Liver (tissue), 9 donors: ENCODE measurements around the gene CNOT8. TPM values are rescaled to one million over a fixed set of nuclear protein-coding genes. Genes with fewer than 3 reads are reported as not detected.
A peak's percentile ranks its signal among the peaks of the same experiment; 100 is the strongest.

Experiments
- DNase-seq: peaks from one replicate; pipeline ENCODE4 v3.0.0-alpha.2; 2017; ENCODE audit warnings: low spot score
- H3K27ac ChIP-seq, 2 donors: one replicate each; pipeline ENCODE4 v1.7.0; 2013; ENCODE audit warnings: inconsistent platforms in 2 of 2, low read length in 2 of 2, control low read depth in 1 of 2, low read depth in 1 of 2, mild to moderate bottlenecking in 1 of 2
- H3K27me3 ChIP-seq, 4 donors: one replicate each; pipeline versions ENCODE4 v1.6.1 to v1.7.0; 2013; ENCODE audit warnings: low read length in 3 of 4, inconsistent platforms in 1 of 4, mild to moderate bottlenecking in 1 of 4, moderate library complexity in 1 of 4; ENCODE audit not compliant: control insufficient read depth in 4 of 4, insufficient read depth in 4 of 4
- H3K36me3 ChIP-seq, 4 donors: one replicate each; pipeline versions ENCODE4 v1.6.1 to v1.7.0; 2013; ENCODE audit warnings: low read length in 3 of 4, mild to moderate bottlenecking in 3 of 4, low read depth in 1 of 4, moderate library complexity in 1 of 4; ENCODE audit not compliant: control insufficient read depth in 4 of 4, insufficient read depth in 3 of 4
- H3K4me1 ChIP-seq, 4 donors: one replicate each; pipeline versions ENCODE4 v1.6.1 to v1.7.0; 2013; ENCODE audit warnings: low read length in 3 of 4, mild to moderate bottlenecking in 3 of 4, moderate library complexity in 1 of 4; ENCODE audit not compliant: control insufficient read depth in 4 of 4, insufficient read depth in 4 of 4
- H3K4me3 ChIP-seq, 3 donors: one replicate each; pipeline versions ENCODE4 v1.6.1 to v1.7.0; 2013; ENCODE audit warnings: low read length in 3 of 3, control low read depth in 1 of 3, low read depth in 1 of 3, mild to moderate bottlenecking in 1 of 3
- H3K9ac ChIP-seq, 2 donors: one replicate each; pipeline ENCODE4 v1.7.0; 2013; ENCODE audit warnings: low read length in 2 of 2, mild to moderate bottlenecking in 2 of 2, moderate library complexity in 2 of 2, control low read depth in 1 of 2, low read depth in 1 of 2
- H3K9me3 ChIP-seq, 4 donors: one replicate each; pipeline versions ENCODE4 v1.6.1 to v1.7.0; 2013; ENCODE audit warnings: low read length in 3 of 4; ENCODE audit not compliant: control insufficient read depth in 4 of 4
- EGR1 ChIP-seq, 2 donors: IDR thresholded peaks; 2 replicates each; pipeline ENCODE4 v1.6.1; 2016 to 2018; ENCODE audit warnings: antibody characterized with exemption in 2 of 2, low read depth in 2 of 2
- FOXA2 ChIP-seq: IDR thresholded peaks from 2 replicates; pipeline ENCODE4 v1.6.1; 2016; ENCODE audit warnings: antibody characterized with exemption
- GABPA ChIP-seq, 2 donors: IDR thresholded peaks in 1 of 2; conservative IDR thresholded peaks in 1 of 2; 2 replicates each; pipeline ENCODE4 v1.6.1; 2016; ENCODE audit warnings: antibody characterized with exemption in 2 of 2, mild to moderate bottlenecking in 1 of 2, moderate library complexity in 1 of 2
- HNF4A ChIP-seq, 2 donors: conservative IDR thresholded peaks; 2 replicates each; pipeline ENCODE4 v1.6.1; 2016; ENCODE audit warnings: antibody characterized with exemption in 2 of 2, mild to moderate bottlenecking in 2 of 2
- HNF4G ChIP-seq: IDR thresholded peaks from 2 replicates; pipeline ENCODE4 v1.6.1; 2016; ENCODE audit warnings: antibody characterized with exemption
- JUND ChIP-seq, 2 donors: IDR thresholded peaks; 2 replicates each; pipeline ENCODE4 v1.6.1; 2016; ENCODE audit warnings: antibody characterized with exemption in 2 of 2
- NR2F2 ChIP-seq: IDR thresholded peaks from 2 replicates; pipeline ENCODE4 v1.6.1; 2016; ENCODE audit warnings: antibody characterized with exemption
- RAD21 ChIP-seq, 2 donors: IDR thresholded peaks; 2 replicates each; pipeline ENCODE4 v1.6.1; 2016; ENCODE audit warnings: antibody characterized with exemption in 2 of 2, mild to moderate bottlenecking in 2 of 2
- RXRA ChIP-seq, 2 donors: IDR thresholded peaks; 2 replicates each; pipeline ENCODE4 v1.6.1; 2017 to 2018; ENCODE audit warnings: antibody characterized with exemption in 2 of 2, mild to moderate bottlenecking in 1 of 2
- SP1 ChIP-seq: IDR thresholded peaks from 2 replicates; pipeline ENCODE4 v1.6.1; 2018; ENCODE audit warnings: antibody characterized with exemption, mild to moderate bottlenecking
- TAF1 ChIP-seq: conservative IDR thresholded peaks from 2 replicates; pipeline ENCODE4 v1.6.1; 2016; ENCODE audit warnings: antibody characterized with exemption, mild to moderate bottlenecking
- YY1 ChIP-seq: IDR thresholded peaks from 2 replicates; pipeline ENCODE4 v1.6.1; 2016; ENCODE audit warnings: antibody characterized with exemption, mild to moderate bottlenecking
- WGBS: extraction: QIAGEN DNeasy Blood & Tissue Kit; methylation state at CpG from one replicate; pipeline ENCODE4 v1.1.7; 2013; 5-methylcytosine and 5-hydroxymethylcytosine counted together
- polyA plus RNA-seq, 2 donors: library from polyadenylated mRNA; stranded (reverse) in 1 of 2; unstranded in 1 of 2; fragments of 200-250 nt in 1 of 2; fragments of >200 nt in 1 of 2; fragmentation: Nextera tagmentation in 1 of 2; extraction: Ambion mirVana in 1 of 2; gene quantifications; one replicate each; pipeline versions ENCODE4 v1.2.1 to v1.2.3, GENCODE V29; 2013 to 2015
- total RNA-seq, 2 donors: library from RNA; depleted of rRNA; stranded (reverse); fragments of >200 nt; gene quantifications; one replicate each; pipeline ENCODE4 v1.2.3, GENCODE V29; 2014
- TF ChIP-seq, protein P1 (sequence below): IDR thresholded peaks from 2 replicates; pipeline ENCODE4 v1.6.1; 2016; ENCODE audit warnings: antibody characterized with exemption
- TF ChIP-seq, protein P2 (sequence below): IDR thresholded peaks from 2 replicates; pipeline ENCODE4 v1.6.1; 2016; ENCODE audit warnings: antibody characterized with exemption, mild to moderate bottlenecking
- TF ChIP-seq, protein P3 (sequence below): fragments of 150-350 bp; IDR thresholded peaks from 2 replicates; pipeline ENCODE4 v1.5.1; 2017; ENCODE audit warnings: improper control_type of control experiment, low read depth, low read length; ENCODE audit not compliant: missing input control
- TF ChIP-seq, protein P4 (sequence below): IDR thresholded peaks from 2 replicates; pipeline ENCODE4 v1.6.1; 2016; ENCODE audit warnings: antibody characterized with exemption
- TF ChIP-seq, protein P5 (sequence below): IDR thresholded peaks from 2 replicates; pipeline ENCODE4 v1.6.1; 2016; ENCODE audit warnings: antibody characterized with exemption
- donor health status: healthy.
- donor health status: healthy.
- donor health status: healthy.
- donor health status: healthy.
- donor health status: healthy.

CNOT8 gene
- total and polyA plus RNA-seq, 4 donors = 12.6 to 38.9 (median 20.8) TPM

DNA sequence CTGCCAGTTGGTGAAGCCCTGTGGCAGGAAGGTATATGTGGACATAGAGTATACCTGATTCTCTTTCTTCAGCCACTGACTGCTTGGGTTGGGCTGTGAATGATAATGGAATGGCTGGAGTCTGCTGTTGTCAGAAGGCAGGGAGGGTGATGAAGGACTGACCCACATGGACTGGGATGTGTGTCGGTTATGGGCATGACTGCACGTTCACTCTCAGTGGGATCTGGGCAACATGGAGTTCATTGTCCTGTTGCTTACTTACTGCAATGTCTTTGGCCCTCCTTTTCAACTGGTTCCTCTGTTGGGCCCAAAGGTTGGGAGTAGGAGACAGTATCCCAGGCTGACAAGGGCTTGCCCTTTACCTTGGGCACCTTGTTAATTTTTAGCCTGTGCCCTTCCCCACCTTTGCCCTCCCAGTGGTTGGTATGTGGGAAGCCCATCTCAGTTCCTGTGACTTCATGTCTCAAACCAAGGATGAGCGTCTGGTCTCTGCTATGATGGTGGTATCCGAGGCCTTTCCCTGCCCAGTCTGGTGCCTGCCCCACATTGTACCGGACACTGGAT, 42.7 kb upstream of the CNOT8 start:
- WGBS = 66% methylated on average over 5 of the region's 5 CpGs
- TF ChIP-seq GABPA (IDR thresholded peaks at IDR 0.05 in 1 of 2, conservative IDR thresholded peaks at IDR 0.05 in 1 of 2) (no peak), FOXA2 (no peak), HNF4A (conservative IDR thresholded peaks at IDR 0.05) (peak; percentile 68 to 76), JUND (IDR thresholded peaks at IDR 0.05) (peak in 1 of 2 donors; percentile 12), RXRA (IDR thresholded peaks at IDR 0.05) (peak; percentile 78 to 85), YY1 (peak; percentile 19), HNF4G (peak; percentile 33), SP1 (peak; percentile 63), NR2F2 (peak; percentile 40), RAD21 (IDR thresholded peaks at IDR 0.05) (peak in 1 of 2 donors; percentile 65), TAF1 (no peak)
- TF ChIP-seq, protein P1, sequence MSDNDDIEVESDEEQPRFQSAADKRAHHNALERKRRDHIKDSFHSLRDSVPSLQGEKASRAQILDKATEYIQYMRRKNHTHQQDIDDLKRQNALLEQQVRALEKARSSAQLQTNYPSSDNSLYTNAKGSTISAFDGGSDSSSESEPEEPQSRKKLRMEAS = no peak
- TF ChIP-seq, protein P2, sequence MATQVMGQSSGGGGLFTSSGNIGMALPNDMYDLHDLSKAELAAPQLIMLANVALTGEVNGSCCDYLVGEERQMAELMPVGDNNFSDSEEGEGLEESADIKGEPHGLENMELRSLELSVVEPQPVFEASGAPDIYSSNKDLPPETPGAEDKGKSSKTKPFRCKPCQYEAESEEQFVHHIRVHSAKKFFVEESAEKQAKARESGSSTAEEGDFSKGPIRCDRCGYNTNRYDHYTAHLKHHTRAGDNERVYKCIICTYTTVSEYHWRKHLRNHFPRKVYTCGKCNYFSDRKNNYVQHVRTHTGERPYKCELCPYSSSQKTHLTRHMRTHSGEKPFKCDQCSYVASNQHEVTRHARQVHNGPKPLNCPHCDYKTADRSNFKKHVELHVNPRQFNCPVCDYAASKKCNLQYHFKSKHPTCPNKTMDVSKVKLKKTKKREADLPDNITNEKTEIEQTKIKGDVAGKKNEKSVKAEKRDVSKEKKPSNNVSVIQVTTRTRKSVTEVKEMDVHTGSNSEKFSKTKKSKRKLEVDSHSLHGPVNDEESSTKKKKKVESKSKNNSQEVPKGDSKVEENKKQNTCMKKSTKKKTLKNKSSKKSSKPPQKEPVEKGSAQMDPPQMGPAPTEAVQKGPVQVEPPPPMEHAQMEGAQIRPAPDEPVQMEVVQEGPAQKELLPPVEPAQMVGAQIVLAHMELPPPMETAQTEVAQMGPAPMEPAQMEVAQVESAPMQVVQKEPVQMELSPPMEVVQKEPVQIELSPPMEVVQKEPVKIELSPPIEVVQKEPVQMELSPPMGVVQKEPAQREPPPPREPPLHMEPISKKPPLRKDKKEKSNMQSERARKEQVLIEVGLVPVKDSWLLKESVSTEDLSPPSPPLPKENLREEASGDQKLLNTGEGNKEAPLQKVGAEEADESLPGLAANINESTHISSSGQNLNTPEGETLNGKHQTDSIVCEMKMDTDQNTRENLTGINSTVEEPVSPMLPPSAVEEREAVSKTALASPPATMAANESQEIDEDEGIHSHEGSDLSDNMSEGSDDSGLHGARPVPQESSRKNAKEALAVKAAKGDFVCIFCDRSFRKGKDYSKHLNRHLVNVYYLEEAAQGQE = no peak
- TF ChIP-seq, protein P3, sequence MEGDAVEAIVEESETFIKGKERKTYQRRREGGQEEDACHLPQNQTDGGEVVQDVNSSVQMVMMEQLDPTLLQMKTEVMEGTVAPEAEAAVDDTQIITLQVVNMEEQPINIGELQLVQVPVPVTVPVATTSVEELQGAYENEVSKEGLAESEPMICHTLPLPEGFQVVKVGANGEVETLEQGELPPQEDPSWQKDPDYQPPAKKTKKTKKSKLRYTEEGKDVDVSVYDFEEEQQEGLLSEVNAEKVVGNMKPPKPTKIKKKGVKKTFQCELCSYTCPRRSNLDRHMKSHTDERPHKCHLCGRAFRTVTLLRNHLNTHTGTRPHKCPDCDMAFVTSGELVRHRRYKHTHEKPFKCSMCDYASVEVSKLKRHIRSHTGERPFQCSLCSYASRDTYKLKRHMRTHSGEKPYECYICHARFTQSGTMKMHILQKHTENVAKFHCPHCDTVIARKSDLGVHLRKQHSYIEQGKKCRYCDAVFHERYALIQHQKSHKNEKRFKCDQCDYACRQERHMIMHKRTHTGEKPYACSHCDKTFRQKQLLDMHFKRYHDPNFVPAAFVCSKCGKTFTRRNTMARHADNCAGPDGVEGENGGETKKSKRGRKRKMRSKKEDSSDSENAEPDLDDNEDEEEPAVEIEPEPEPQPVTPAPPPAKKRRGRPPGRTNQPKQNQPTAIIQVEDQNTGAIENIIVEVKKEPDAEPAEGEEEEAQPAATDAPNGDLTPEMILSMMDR = no peak
- TF ChIP-seq, protein P4, sequence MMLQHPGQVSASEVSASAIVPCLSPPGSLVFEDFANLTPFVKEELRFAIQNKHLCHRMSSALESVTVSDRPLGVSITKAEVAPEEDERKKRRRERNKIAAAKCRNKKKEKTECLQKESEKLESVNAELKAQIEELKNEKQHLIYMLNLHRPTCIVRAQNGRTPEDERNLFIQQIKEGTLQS = no peak
- H3K27ac ChIP-seq = no peak overlapping the region
- peaks cover 2 to 49% (median 43%) of the 10 kb centered on the region in 4 donors for H3K36me3 ChIP-seq
- H3K4me3 ChIP-seq = no peak overlapping the region
- H3K27me3 ChIP-seq = no peaks in the 10 kb centered on the region
- no peaks in the 10 kb centered on the region for H3K9me3 ChIP-seq
- DNase-seq = no peak
- peaks cover 3 to 29% (median 20%) of the 10 kb centered on the region in 4 donors for H3K4me1 ChIP-seq
- H3K9ac ChIP-seq = no peak overlapping the region

DNA sequence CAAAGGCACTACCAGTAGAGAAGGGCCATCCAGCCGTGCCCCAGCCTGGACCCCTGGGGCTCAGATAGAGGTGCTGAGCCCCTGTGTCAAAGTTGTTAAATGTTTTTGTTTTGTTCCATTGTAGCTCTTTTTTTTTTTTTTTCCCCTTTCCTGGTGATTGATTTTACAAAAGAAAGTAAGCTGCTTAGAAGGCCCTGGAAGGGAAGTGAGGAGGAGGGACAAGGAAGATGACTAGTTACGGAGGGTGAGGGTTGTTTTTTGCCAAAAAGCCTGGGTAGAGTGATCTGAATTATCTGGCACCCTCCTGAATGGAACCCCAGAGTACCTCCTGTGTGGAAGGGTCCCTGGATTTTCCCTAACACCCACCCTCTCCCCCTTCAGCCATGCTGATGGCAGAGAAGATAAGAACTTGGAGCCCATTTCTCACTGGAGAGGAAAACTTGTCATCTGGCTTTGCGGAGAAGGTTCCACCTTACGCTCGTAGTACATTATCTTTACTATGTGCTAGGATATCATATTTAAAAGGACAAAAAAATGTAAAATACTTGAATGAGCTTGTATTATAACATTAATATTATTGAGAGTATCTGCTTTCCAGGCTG, 41.4 kb upstream of the CNOT8 start:
- no peaks in the 10 kb centered on the region for H3K9me3 ChIP-seq
- peaks cover 3 to 22% (median 14%) of the 10 kb centered on the region in 4 donors for H3K4me1 ChIP-seq
- no peak for DNase-seq
- 87% methylated on average over 5 of the region's 5 CpGs for WGBS
- H3K36me3 ChIP-seq = peaks cover 0 to 51% (median 47%) of the 10 kb centered on the region in 4 donors
- peak overlapping the region in 1 of 2 donors; percentile 0 for H3K27ac ChIP-seq
- no peak overlapping the region for H3K9ac ChIP-seq
- no peak overlapping the region for H3K4me3 ChIP-seq
- no peaks in the 10 kb centered on the region for H3K27me3 ChIP-seq
- TF ChIP-seq YY1 = no peak
- no peak for TF ChIP-seq GABPA (IDR thresholded peaks at IDR 0.05 in 1 of 2, conservative IDR thresholded peaks at IDR 0.05 in 1 of 2)
- TF ChIP-seq, protein P5, sequence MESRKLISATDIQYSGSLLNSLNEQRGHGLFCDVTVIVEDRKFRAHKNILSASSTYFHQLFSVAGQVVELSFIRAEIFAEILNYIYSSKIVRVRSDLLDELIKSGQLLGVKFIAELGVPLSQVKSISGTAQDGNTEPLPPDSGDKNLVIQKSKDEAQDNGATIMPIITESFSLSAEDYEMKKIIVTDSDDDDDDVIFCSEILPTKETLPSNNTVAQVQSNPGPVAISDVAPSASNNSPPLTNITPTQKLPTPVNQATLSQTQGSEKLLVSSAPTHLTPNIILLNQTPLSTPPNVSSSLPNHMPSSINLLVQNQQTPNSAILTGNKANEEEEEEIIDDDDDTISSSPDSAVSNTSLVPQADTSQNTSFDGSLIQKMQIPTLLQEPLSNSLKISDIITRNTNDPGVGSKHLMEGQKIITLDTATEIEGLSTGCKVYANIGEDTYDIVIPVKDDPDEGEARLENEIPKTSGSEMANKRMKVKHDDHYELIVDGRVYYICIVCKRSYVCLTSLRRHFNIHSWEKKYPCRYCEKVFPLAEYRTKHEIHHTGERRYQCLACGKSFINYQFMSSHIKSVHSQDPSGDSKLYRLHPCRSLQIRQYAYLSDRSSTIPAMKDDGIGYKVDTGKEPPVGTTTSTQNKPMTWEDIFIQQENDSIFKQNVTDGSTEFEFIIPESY = no peak
- TF ChIP-seq, protein P3 = no peak
- TF ChIP-seq, protein P1 = no peak
- no peak for TF ChIP-seq EGR1 (IDR thresholded peaks at IDR 0.05; ENCODE audit: low read depth in 2 of 2)
- TF ChIP-seq, protein P4 = no peak
- TF ChIP-seq FOXA2 = no peak
- TF ChIP-seq HNF4A (conservative IDR thresholded peaks at IDR 0.05) = no peak
- TF ChIP-seq SP1 = no peak
- TF ChIP-seq HNF4G = no peak
